ENCODE data around the gene SLC12A2. TPM values are rescaled to one million over a fixed set of nuclear protein-coding genes. Genes with fewer than 3 reads are reported as not detected.

Gene SLC12A2
- polyA plus RNA-seq, 1 of the 3 experiments (the other 2 are of a cell fraction): 5.6 TPM

- H3K9me3 ChIP-seq: no peaks in the 10 kb centered on the region
- no peak for DNase-seq
- H3K36me3 ChIP-seq (replicated peaks in 1 of 2; ENCODE audit: control insufficient read depth in 1 of 2, insufficient read depth in 2 of 2, low read length in 1 of 2): peaks cover 24 to 31% of the 10 kb centered on the region in 2 experiments
- 91% methylated on average over 2 of the region's 2 CpGs for WGBS (ENCODE audit: low lambda C conversion rate)
- H3F3A ChIP-seq (replicated peaks; ENCODE audit: insufficient read depth): no peaks in the 10 kb centered on the region
- no peaks in the 10 kb centered on the region for H4K20me1 ChIP-seq (ENCODE audit: insufficient read depth)
- H3K9me2 ChIP-seq: no peaks in the 10 kb centered on the region
- TF ChIP-seq MAX (IDR thresholded peaks at IDR 0.05; ENCODE audit: low read depth) (no peak), TEAD4 (IDR thresholded peaks at IDR 0.05; ENCODE audit: borderline replicate concordance, insufficient read depth) (no peak), ZBTB33 (IDR thresholded peaks at IDR 0.05; ENCODE audit: borderline replicate concordance, low read depth) (no peak), MXI1 (IDR thresholded peaks at IDR 0.05; ENCODE audit: low read depth, low read length) (no peak), CHD2 (IDR thresholded peaks at IDR 0.05; ENCODE audit: low read length, partially characterized antibody) (no peak), GATA2 (CRISPR knock-in tag; IDR thresholded peaks at IDR 0.05) (no peak)
- no peaks in the 10 kb centered on the region for H3K27me3 ChIP-seq (ENCODE audit: insufficient read depth)
- ChIA-PET POLR2A (no interaction called here), CTCF (interaction anchor here (0.7 to 1.3 kb wide), 3 partner anchors 10 to 57 kb away, joined by 3 to 4 read pairs (median 3); no protein-coding TSS in a partner anchor)
- no peaks in the 10 kb centered on the region for H3K4me1 ChIP-seq (ENCODE audit: control insufficient read depth in 1 of 2, insufficient read depth in 2 of 2, low read depth in 1 of 2, low read length in 1 of 2)
- H3K9ac ChIP-seq: no peak overlapping the region
- H3K79me2 ChIP-seq (ENCODE audit: insufficient read depth): no peaks in the 10 kb centered on the region
- H3K27ac ChIP-seq (ENCODE audit: low read depth in 2 of 2, low read length in 1 of 2): no peak overlapping the region
- no peak overlapping the region for H3K4me2 ChIP-seq
- H3K4me3 ChIP-seq (ENCODE audit: low read depth in 2 of 2, low read length in 1 of 2): no peak overlapping the region
- H2AFZ ChIP-seq (ENCODE audit: low read depth): no peak overlapping the region
Measured at GRCh38 chr5:128146671-128147070, 63.1 kb downstream of the SLC12A2 start.

- Histone ChIP-seq H3K9me3 (no peaks in the 10 kb centered on the region), H3K27me3 (ENCODE audit: insufficient read depth) (no peaks in the 10 kb centered on the region), H3K36me3 (replicated peaks in 1 of 2; ENCODE audit: control insufficient read depth in 1 of 2, insufficient read depth in 2 of 2, low read length in 1 of 2) (peaks cover 20 to 33% of the 10 kb centered on the region in 2 experiments), H3K79me2 (ENCODE audit: insufficient read depth) (no peaks in the 10 kb centered on the region), H2AFZ (ENCODE audit: low read depth) (no peak overlapping the region), H3K4me2 (no peak overlapping the region), H3K9ac (no peak overlapping the region), H3K9me2 (no peaks in the 10 kb centered on the region), H3K4me1 (ENCODE audit: control insufficient read depth in 1 of 2, insufficient read depth in 2 of 2, low read depth in 1 of 2, low read length in 1 of 2) (peaks cover 0 to 8% of the 10 kb centered on the region in 2 experiments; a peak in 2 of 4 replicates), H3K27ac (ENCODE audit: low read depth in 2 of 2, low read length in 1 of 2) (no peak overlapping the region; a peak in 1 of 4 replicates), H4K20me1 (ENCODE audit: insufficient read depth) (no peaks in the 10 kb centered on the region), H3F3A (replicated peaks; ENCODE audit: insufficient read depth) (no peaks in the 10 kb centered on the region), H3K4me3 (ENCODE audit: low read depth in 2 of 2, low read length in 1 of 2) (no peak overlapping the region)
- WGBS (ENCODE audit: low lambda C conversion rate): 34% methylated on average over 3 of the region's 3 CpGs
- ChIA-PET POLR2A (no interaction called here), CTCF (interaction anchor here (1.3 kb wide), 1 partner anchor 279 kb away, joined by 5 read pairs; no protein-coding TSS in a partner anchor)
- peak in 1 of 2 experiments; percentile 75; a peak in 2 of 4 replicates for TF ChIP-seq EP300 (IDR thresholded peaks at IDR 0.05; ENCODE audit: borderline replicate concordance in 1 of 2, low read depth in 1 of 2, low read length in 1 of 2)
- no peak for TF ChIP-seq TEAD4 (IDR thresholded peaks at IDR 0.05; ENCODE audit: borderline replicate concordance, insufficient read depth)
- TF ChIP-seq RCOR1 (IDR thresholded peaks at IDR 0.05; ENCODE audit: low read length): peak; percentile 97
- 0 out of 2 replicates have a peak, but pooled peaks have one; percentile 33 for TF ChIP-seq FOXJ3 (CRISPR knock-in tag; IDR thresholded peaks at IDR 0.05)
- no peak for TF ChIP-seq MAX (IDR thresholded peaks at IDR 0.05; ENCODE audit: low read depth)
- TF ChIP-seq REST (IDR thresholded peaks at IDR 0.05; ENCODE audit: low read depth, low read length): no peak
- peak; percentile 22; the same call in 1 of the 2 replicates for TF ChIP-seq PBX3 (IDR thresholded peaks at IDR 0.05)
- TF ChIP-seq MXI1 (IDR thresholded peaks at IDR 0.05; ENCODE audit: low read depth, low read length): no peak
- TF ChIP-seq GATA2 (CRISPR knock-in tag; IDR thresholded peaks at IDR 0.05): peak; percentile 84
- peak; percentile 69 for TF ChIP-seq CHD2 (IDR thresholded peaks at IDR 0.05; ENCODE audit: low read length, partially characterized antibody)
- peak; percentile 70; the same call in 1 of the 2 replicates for TF ChIP-seq TCF12 (IDR thresholded peaks at IDR 0.05)
- peak; percentile 32 for DNase-seq
Measured at GRCh38 chr5:128154943-128155342, 71.4 kb downstream of the SLC12A2 start.
